ENCODE data around the gene KDM2A.
"Not testable (repeated sequence)": the region's sequence is repeated elsewhere in the genome, so short reads cannot be mapped to it uniquely, and the experiment has no call there.

The KDM2A gene

GRCh38 chr11:67233584-67234190, 114.6 kb downstream of the KDM2A start:
- no peak overlapping the region for H3K4me3 ChIP-seq (replicated peaks; ENCODE audit: low read depth, low read length)
- no peaks in the 10 kb centered on the region for H3K27me3 ChIP-seq (replicated peaks; ENCODE audit: control insufficient read depth, insufficient read depth, low read length)
- no peak for TF ChIP-seq CTCF (IDR thresholded peaks at IDR 0.05; ENCODE audit: insufficient read depth, low read length, poor library complexity, severe bottlenecking)
- peaks cover 9% of the 10 kb centered on the region for H3K36me3 ChIP-seq (ENCODE audit: control insufficient read depth, insufficient read depth, low read length)
- DNase-seq (ENCODE audit: extremely low read depth, insufficient read length) = no peak

GRCh38 chr11:67234571-67234970, 115.5 kb downstream of the KDM2A start:
- H3K4me3 ChIP-seq (replicated peaks; ENCODE audit: low read depth, low read length); DNase-seq (ENCODE audit: extremely low read depth, insufficient read length); H3K27me3 ChIP-seq (replicated peaks; ENCODE audit: control insufficient read depth, insufficient read depth, low read length); H3K36me3 ChIP-seq (ENCODE audit: control insufficient read depth, insufficient read depth, low read length): not testable (repeated sequence)

GRCh38 chr11:67237574-67237973, 118.5 kb downstream of the KDM2A start:
- no peak for TF ChIP-seq CTCF (IDR thresholded peaks at IDR 0.05; ENCODE audit: insufficient read depth, low read length, poor library complexity, severe bottlenecking)
- Histone ChIP-seq H3K4me3 (replicated peaks; ENCODE audit: low read depth, low read length) (no peak overlapping the region), H3K36me3 (ENCODE audit: control insufficient read depth, insufficient read depth, low read length) (no peaks in the 10 kb centered on the region), H3K27me3 (replicated peaks; ENCODE audit: control insufficient read depth, insufficient read depth, low read length) (no peaks in the 10 kb centered on the region)
- no peak for DNase-seq (ENCODE audit: extremely low read depth, insufficient read length)

- Histone ChIP-seq H3K36me3 (ENCODE audit: control insufficient read depth, insufficient read depth, low read length) (no peaks in the 10 kb centered on the region; the same call in 1 of the 2 replicates), H3K4me3 (replicated peaks; ENCODE audit: low read depth, low read length) (peak overlapping the region; percentile 96), H3K27me3 (replicated peaks; ENCODE audit: control insufficient read depth, insufficient read depth, low read length) (no peaks in the 10 kb centered on the region)
- no peak for DNase-seq (ENCODE audit: extremely low read depth, insufficient read length)
- TF ChIP-seq CTCF (IDR thresholded peaks at IDR 0.05; ENCODE audit: insufficient read depth, low read length, poor library complexity, severe bottlenecking) = no peak
Measured at GRCh38 chr11:67238894-67239782, 120.1 kb downstream of the KDM2A start.

GRCh38 chr11:67239783-67240575, 120.9 kb downstream of the KDM2A start:
- Histone ChIP-seq H3K4me3 (replicated peaks; ENCODE audit: low read depth, low read length) (peak overlapping the region; percentile 96), H3K27me3 (replicated peaks; ENCODE audit: control insufficient read depth, insufficient read depth, low read length) (no peaks in the 10 kb centered on the region), H3K36me3 (ENCODE audit: control insufficient read depth, insufficient read depth, low read length) (no peaks in the 10 kb centered on the region; the same call in none of the 2 replicates)
- peak; percentile 1 for TF ChIP-seq CTCF (IDR thresholded peaks at IDR 0.05; ENCODE audit: insufficient read depth, low read length, poor library complexity, severe bottlenecking)
- DNase-seq (ENCODE audit: extremely low read depth, insufficient read length) = peak; percentile 95
